GM21381 (cell line): Measurements from ENCODE around the gene SAG.

ENCODE experiments used
- ATAC-seq: cut with Tn5 transposase; IDR thresholded peaks from one replicate; pipeline ENCODE4 v1.9.1; 2021; ENCODE audit warnings: mild to moderate bottlenecking, moderate library complexity; ENCODE audit not compliant: unreplicated experiment

Gene SAG

GRCh38 chr2:233287871-233288270 lies 19.7 kb upstream of the SAG start:
- ATAC-seq: no peak

- no peak for ATAC-seq
These were observed 19.0 kb upstream of the SAG start for GRCh38 chr2:233288663-233289062.

GRCh38 chr2:233289648-233290047 lies 18.0 kb upstream of the SAG start:
- no peak for ATAC-seq

GRCh38 chr2:233290051-233290845 lies 17.4 kb upstream of the SAG start:
- ATAC-seq: no peak

- no peak for ATAC-seq
These were observed 11.7 kb upstream of the SAG start for GRCh38 chr2:233295891-233296290.

- no peak for ATAC-seq
These were observed 10.5 kb upstream of the SAG start for GRCh38 chr2:233297076-233297475.

- no peak for ATAC-seq
These were observed 7.2 kb upstream of the SAG start for GRCh38 chr2:233300401-233300800.

GRCh38 chr2:233301248-233301647 lies 6.4 kb upstream of the SAG start:
- ATAC-seq: no peak

- no peak for ATAC-seq
These were observed 5.8 kb upstream of the SAG start for GRCh38 chr2:233301811-233302210.

GRCh38 chr2:233303252-233303651 lies 4.4 kb upstream of the SAG start:
- no peak for ATAC-seq

- ATAC-seq: no peak
These were observed 3.8 kb downstream of the SAG start for GRCh38 chr2:233311241-233311926.

- ATAC-seq: no peak
These were observed 5.3 kb downstream of the SAG start for GRCh38 chr2:233312874-233313273.

GRCh38 chr2:233314180-233314925 lies 6.7 kb downstream of the SAG start:
- ATAC-seq: no peak

GRCh38 chr2:233317196-233317943 lies 9.8 kb downstream of the SAG start:
- no peak for ATAC-seq

GRCh38 chr2:233319256-233319655 lies 11.6 kb downstream of the SAG start:
- no peak for ATAC-seq

- ATAC-seq: no peak
These were observed 12.9 kb downstream of the SAG start for GRCh38 chr2:233320470-233320869.

- ATAC-seq: no peak
These were observed 13.6 kb downstream of the SAG start for GRCh38 chr2:233321166-233321565.

GRCh38 chr2:233323851-233324250 lies 16.2 kb downstream of the SAG start:
- no peak for ATAC-seq

- ATAC-seq: no peak
These were observed 17.6 kb downstream of the SAG start for GRCh38 chr2:233325256-233325655.

GRCh38 chr2:233325814-233326213 lies 18.2 kb downstream of the SAG start:
- ATAC-seq: no peak

- no peak for ATAC-seq
These were observed 18.9 kb downstream of the SAG start for GRCh38 chr2:233326500-233326899.
